Kidney glomerular epithelial cell (primary cell): ENCODE data around the gene MAP3K3.

Source experiments
- DNase-seq: peaks from one replicate; lab custom pipeline; 2025; lab: John Stamatoyannopoulos, UW

Gene MAP3K3

DNA sequence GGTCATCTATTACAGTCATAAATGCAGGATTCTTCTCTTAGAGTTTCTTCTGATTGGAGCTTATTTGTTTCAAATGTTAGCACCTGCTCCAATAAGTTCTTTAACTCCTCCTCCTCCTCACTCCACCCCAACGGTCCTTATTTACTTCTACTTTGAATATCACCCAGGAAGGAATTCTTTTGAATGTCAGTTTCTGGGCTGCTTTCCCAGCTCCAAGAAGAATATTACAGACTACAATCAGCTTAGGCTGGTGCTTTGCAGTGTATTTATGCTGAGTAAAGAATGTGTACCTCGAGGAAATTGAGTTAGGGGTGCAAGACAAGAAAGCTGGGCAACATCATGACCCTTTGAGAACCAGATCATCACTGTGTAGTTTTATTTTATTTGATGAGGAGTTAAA, 30.8 kb downstream of the MAP3K3 start:
- DNase-seq = no peak

DNA sequence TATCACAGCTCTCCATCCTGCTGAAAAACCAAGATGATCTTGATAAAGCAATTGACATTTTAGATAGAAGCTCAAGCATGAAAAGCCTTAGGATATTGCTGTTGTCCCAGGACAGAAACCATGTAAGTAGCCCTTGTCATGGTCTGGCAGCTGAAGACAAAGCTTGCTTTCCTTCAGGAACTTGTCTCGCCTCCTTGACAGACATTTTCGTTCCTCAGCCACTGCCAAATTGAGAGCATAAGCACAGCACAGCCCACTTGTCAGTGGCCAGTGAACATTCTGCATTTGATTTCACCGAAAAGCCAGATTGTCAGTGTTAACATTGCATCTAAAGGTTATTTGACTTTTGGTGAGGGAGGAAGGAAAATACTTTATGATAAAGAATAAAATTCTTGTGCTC, 35.6 kb downstream of the MAP3K3 start:
- DNase-seq = no peak

DNA sequence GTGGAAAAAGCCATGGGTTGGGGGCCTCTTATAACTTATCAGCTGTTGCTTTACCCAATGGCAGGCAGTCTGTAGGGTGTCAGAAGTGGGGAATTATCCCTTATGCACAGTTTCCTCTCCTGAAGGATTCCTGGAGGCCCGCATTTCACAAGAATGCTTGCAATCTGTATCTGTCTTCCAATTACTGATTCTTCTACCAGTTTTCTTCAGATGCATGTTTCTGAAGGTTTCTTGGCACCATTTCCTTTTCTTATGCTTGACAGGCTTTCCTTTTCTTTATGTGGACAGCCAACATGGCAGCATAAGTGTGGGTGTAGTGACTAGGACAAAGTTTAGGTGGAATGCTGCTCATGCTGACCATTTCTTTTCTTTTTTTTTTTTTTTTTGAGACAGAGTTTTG, 36.1 kb downstream of the MAP3K3 start:
- no peak for DNase-seq

DNA sequence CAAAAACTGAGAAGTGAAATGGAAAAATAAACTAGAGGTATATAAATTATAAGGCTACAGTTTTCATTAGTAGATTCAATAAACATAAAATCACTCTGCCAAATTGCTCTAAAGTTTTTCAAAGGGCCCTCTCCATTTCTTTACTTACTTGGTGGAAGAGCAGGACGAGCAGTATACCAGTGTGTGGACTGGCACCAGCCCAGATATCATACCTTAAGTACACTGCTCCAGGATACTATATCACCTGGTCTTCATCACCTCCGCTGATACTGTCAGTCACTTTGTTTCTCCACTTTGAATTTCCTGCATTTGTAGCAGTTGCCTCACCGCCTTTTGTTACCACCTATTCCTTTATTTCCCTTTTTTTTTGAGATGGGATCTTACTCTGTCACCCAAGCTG, 37.6 kb downstream of the MAP3K3 start:
- no peak for DNase-seq

DNA sequence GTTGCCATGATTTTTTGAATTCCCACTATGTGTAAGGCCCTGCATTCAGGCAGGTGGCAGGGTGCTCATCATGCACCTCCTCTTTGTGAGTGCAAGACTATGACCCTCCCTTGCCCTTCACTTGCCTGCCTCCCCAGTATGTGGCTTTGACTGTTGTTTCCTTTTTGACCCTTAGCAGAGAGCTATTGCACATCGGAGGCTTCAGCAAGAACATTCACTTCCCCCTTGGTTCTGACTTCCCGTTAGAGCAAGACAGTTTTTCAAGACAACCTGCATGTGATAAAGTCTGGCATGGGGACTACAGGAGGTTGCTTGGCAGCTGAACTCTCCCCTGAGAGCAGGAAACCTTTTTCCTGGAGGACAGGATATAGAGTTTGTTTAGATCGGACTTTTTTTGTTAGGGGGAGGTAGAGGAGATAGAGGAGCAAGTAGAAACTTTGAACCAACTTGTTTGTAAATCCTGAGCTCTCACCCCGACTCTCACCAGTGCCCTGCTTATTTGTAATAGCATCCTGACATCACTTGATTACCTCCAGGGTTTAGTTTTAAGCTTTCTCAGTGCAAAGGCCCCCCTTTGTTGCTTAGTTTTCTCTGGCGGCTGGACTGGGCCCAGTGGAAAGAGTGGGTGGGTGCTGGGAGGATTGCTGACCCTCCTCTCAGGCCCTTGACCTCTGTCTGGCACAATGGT, 43.5 kb downstream of the MAP3K3 start:
- DNase-seq = no peak

DNA sequence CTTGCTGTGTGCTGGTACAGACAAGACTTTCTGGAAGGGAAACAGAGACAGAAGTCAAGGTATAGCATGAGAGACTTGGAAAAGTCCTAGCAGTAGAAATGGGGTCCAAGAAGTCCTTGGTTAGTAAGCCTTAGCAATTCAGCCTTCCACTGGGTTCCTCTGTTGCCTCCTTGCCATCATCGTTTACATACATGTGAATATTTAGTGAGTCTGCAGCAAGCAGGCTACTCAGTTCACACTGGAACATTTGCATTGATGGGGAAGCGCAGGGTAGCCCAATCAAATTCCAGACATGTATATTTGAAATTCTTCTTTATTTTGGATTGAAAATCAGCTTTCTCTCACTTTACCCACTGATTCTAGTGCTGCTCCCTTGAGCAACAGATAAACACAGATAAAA, 50.6 kb downstream of the MAP3K3 start:
- no peak for DNase-seq

DNA sequence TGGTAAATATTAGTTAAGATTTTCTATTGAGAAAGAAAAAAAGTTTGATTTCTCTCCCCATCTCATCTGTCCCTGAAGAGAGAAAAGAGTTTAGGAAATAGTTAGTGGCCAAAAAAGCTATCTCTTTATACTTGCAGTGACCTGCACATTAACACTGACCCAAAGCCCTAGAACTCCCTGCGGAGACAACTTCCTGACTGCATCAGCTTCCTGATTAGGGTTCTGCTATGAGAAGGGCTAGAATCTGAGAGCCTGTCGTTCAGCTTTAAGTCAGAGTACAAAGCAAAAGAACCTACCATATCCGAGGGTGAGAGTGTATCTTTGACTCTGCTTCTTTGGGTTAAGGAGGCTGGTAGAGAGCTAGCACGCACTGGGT, 53.0 kb downstream of the MAP3K3 start:
- no peak for DNase-seq

DNA sequence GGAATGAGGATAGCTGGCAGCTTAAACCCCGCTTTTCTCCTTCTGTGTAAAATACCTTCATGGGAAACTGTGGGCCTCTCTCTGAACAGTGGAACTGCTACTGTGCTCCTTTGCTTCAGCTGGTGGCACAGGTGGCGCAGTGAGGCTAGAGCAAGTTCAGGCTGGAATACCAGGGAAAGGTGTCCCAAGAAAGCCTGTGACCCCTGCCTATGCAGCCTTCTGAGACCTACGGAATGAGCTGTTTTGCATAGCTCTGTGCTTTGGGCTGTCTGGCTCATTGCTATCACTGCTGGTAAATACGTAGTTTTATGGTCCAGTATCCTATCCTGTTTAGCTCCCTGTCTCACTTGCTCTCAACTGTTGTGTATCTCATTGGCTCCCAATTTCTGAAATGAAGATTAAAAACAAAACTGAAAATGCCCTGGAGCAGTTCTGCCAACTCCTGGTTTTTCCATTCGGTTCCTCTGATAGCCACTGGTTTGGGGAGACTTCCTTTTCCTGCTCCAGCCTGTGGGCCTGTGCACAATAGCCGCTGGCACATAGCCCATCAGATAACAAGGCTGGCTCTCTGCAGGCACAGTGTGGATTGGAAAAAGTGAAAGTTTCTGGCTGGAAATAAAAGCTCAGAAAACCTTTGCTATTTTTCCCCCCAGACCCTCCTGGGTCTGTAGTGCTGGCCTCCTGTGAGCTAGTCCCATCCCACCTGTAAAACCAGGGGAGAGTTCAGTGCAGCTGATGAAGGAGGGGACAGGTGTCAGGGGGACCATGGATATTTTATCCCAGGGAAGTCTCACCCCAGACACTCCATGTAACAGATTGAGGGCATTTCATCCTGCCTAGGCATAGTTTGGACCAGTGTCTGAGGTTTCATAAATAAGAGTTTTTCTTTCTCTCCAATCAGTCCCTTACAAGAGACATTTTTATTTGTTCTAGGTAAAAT, 53.7 kb downstream of the MAP3K3 start:
- DNase-seq = peak; percentile 68

DNA sequence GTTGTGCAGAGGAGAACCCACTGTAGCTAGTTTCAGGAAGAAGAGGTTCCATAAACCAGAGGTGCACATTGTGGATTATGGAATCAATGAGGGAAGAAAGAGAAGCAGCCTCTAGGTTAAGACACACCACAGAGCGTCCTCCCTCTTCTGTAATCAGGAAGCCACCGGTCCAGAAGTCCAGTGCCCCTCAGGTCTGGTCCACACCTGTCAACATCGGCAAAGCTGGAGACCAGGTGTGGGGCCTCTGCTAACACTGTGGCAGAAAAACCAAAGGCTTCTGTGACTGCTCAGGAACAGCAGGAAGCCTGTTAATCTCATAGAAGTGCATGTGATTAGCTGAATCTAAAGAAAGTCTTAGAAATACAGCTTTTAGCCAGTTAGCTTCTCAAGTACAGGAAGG, 54.4 kb downstream of the MAP3K3 start:
- no peak for DNase-seq

DNA sequence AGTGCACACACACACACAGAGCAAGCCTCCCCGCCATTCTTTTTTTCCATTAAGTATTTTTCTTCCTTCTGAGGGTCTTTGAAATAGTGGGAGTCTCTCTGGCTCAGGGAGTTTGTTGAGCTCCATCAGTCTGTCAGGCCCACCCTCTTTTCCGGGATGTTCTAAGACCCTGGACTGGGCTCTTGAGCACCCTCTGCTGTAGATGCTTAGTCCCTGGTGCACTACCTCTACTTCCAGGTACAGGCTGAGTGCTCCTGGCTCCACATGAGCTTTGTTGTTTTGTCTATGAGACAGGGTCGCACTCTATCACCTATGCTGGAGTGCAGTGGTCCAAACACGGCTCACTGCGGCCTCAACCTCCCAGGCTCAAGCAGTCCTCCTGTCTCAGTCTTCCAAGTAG, 57.0 kb downstream of the MAP3K3 start:
- DNase-seq = no peak

DNA sequence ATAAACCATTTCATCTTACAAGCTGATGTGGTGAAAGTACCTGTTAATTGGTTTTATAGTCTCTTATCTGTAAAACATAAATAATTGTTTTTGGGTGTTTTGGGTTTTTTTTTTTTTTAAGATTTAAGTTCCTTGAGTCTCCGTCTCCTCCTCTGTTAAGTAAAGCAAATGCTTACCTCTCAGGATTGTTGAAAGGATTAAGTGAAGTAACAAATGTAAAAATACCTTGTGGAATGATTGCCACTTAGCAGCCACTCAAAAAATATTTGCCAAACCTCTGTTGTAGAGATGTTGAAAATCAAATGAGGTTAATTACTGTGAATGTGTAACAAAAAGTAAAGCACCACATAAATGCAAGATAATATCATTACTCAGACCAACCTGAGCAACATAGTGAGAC, 58.5 kb downstream of the MAP3K3 start:
- DNase-seq = no peak

DNA sequence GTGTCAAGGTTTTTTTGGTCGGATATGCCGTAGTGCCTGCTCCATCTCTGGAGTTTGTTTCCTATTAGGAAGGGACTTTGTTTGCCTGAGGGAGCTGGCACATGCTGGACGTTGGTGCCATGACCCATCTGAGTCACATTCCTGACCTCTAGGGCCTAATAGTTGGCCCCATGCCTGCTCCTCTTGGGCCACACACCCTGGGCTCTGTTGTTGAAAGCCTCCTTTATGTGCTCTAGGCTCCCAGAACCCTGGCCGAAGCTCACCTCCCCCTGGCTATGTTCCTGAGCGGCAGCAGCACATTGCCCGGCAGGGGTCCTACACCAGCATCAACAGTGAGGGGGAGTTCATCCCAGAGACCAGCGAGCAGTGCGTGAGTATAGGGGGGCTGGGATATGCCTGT, 59.3 kb downstream of the MAP3K3 start:
- no peak for DNase-seq

DNA sequence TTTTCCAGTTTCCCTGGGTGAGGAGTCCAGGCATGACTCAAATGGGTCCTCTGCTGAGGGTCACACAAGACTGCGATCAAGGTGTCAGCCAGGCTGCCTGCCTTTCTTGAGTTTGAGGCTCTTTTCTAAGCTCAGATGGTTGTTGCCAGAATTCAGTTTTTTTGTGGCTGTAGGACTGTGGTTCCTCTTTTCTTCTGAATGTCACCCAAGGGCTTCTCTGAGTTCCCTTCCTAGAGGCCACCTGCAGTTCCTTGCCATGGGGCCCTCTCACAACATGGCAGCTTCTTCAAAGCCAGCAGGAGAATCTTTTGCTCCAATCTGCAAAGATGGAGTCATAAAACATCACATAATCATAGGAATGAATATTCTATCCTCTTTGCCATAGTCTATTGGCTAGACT, 60.2 kb downstream of the MAP3K3 start:
- no peak for DNase-seq

DNA sequence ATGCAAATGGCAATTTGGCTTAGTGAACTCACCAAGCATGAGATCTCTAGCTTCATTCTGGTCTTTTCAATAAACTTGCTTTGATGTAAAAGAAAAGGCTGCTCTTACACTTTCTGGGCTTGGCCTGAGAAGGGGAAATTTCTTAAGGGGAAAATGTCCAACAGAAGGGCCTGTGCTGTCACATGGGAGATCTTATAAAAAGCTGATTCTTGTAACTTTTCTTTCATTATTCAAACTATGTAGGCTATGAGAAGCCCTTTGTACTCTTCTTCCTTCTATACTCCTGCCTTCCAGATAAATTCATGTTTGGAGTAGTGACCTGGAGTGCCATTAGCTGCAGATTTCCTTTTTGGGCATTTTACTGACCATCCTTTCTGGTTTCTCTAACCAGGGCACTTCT, 60.8 kb downstream of the MAP3K3 start:
- DNase-seq = no peak

DNA sequence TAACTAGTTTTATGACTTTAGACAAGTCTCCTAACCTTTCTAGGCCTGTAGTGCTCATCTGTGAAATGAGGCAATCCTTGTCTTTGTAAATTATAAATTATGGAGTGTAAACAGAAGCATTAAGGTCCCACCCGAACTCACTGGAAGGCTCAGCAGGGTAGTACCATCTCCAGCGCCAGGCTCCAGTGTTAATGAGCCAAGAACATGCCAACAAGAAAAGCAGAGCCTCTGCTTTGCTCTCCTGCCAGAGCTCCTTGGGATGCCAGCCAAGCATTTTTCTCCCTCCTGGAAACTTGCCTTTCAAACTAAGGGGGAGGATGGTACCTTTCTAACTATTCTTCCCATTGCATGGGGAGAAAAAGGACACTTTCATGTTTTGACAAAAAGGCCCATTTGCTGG, 62.8 kb downstream of the MAP3K3 start:
- no peak for DNase-seq

DNA sequence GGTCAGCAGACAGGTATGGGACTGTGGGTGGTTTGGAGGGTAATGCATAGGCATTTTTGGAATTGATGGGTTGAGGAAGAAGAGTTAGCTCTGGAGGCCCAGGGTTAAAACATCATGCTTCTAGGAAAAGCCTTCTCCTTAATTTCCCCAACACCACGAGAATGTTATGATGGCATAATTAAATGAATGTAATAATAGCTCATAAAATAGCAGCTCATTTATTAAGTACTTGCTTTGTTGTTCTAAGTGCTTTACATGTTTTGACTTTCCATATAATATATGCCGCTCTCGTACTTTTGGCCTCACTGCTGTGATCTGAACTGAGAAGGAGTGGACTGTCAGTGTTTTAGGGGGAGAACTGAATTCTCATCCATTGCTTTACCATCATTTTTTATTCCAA, 63.4 kb downstream of the MAP3K3 start:
- DNase-seq = no peak

DNA sequence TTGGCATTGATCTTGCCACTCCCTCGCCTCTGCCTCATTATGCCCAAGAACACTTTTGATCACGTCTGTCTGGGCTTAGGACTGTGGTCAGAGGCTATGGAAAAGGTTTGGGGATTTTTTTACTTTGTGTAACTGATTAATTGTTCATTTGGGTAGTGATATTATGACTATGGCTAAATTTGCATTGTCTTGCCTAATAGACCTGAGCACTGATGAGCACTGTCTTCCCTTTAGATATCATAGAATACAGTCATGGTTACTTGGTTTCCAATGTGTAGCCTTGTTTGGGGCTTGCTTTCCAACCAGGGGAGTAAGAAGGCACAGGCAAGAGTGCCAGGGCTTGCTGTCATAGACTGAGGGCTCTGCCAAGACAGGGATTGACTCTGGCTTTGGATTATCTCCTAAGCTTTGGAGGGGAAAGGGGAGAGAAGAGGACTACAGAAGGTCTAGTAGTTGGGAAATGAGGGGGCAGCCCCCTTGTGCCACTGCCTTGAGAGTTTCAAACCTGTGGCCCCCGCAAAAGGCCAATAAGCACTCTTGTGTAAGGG, 64.0 kb downstream of the MAP3K3 start:
- DNase-seq = no peak

DNA sequence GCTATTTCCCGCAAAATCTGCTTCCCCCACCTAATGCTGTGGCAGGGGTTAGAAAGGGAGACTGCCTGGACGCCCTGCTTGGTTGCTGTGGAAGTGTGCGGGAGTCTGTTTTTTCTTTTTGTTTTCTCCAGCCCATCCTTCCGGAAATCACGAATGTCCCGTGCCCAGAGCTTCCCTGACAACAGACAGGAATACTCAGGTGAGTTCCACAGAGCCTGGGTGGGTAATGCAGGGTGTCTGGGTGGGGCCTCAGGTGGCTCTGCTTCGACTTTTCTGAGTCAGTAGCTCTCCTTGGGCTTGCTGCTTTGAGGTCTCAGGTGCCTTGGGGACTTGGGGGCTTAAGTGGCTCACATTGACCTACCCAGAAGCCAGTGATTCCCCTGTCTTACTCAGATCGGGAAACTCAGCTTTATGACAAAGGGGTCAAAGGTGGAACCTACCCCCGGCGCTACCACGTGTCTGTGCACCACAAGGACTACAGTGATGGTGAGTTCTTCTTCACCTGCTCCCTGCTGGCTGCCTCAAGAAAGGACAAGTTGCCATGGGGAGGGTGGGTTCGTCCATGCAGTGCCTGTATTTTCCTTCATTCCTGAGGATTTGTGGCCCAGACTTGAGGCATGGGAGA, 66.3 kb downstream of the MAP3K3 start:
- DNase-seq = no peak

DNA sequence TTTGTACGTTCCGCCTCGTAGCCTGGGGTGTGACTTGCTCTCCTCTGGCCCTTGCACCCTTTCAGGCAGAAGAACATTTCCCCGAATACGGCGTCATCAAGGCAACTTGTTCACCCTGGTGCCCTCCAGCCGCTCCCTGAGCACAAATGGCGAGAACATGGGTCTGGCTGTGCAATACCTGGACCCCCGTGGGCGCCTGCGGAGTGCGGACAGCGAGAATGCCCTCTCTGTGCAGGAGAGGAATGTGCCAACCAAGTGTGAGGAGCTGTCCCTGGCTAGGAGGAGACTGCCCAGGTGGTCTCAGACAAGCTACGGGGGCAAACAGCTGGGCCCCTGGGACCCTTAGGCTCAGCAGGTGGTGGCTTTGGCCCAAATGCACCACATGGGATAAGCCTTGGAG, 67.3 kb downstream of the MAP3K3 start:
- DNase-seq = no peak

DNA sequence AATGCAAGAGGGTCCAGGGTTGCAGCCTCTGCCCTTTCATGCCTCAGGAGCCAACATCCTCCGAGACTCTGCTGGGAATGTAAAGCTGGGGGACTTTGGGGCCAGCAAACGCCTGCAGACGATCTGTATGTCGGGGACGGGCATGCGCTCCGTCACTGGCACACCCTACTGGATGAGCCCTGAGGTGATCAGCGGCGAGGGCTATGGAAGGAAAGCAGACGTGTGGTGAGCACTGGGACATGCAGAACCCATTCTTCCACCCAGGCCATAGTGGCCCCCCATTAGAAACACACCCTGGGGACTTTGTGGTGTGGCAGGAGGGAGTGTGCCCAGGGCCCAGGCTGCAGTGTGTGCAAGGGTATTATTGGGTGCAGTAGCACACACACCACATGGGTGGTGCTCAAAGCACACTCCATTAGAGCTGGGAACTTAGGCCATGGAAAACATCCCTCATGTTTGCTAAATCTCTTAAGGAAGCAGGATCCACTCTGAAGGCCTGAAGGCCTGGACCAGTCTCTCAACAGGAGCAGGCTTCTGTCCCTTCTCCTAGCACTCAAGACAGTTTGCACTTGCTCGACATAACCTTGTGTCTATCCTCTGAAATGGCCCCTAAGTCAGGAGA, 70.1 kb downstream of the MAP3K3 start:
- no peak for DNase-seq

DNA sequence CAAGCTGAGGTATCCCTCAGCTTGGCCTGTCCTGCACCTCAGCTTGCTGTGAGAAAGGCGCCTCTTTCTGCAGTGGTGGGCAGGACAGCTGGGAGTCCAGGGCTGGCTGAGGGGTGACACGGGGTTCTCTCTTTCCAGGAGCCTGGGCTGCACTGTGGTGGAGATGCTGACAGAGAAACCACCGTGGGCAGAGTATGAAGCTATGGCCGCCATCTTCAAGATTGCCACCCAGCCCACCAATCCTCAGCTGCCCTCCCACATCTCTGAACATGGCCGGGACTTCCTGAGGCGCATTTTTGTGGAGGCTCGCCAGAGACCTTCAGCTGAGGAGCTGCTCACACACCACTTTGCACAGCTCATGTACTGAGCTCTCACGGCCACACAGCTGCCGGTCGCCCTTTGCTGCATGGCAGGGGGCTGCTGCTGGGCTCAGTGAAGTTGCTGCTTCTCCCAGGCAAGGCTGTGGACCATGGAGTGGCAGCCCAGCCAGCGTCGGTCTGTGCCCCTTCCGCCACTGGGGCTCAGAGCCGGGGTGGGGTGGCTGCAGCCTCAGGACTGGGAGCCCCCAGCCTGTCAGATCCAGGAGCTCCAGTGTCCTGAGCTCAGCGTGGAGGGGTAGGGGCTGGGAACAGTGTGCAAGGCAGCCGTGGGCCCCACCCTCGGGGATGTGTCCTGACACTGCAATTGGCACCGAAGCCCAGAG, 71.3 kb downstream of the MAP3K3 start:
- no peak for DNase-seq
